ENCODE results near the gene KCMF1. TPM values are rescaled to one million over a fixed set of nuclear protein-coding genes. Genes with fewer than 3 reads are reported as not detected.

The KCMF1 gene
- total and polyA plus RNA-seq, 2 of the 13 experiments (the other 11 are each of a cell fraction or from before 2014, with no cell fraction given) = 62.1 to 116 TPM

DNA sequence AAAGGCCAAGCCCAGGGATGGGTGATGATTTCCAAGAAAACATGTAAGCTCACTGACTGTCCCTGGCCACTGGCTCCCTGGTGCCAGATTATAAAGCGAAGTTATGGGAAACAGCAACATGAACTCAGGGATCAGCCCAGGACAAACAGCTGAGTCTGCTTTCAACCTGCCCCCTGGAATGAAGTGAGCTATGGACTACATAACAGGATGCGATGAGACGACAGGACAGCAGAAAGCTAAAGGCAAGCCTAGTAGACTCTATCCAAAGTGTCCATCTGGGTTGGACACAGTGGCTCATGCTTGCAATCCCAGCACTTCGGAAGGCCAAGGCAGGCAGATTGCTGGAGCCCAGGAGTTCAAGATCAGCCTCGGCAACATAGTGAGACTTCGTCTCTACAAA, 16.6 kb upstream of the KCMF1 start (continued):
- TF ChIP-seq ZNF441 (CRISPR knock-in tag; IDR thresholded peaks at IDR 0.05; ENCODE audit: borderline replicate concordance) (0 out of 2 replicates have a peak, but pooled peaks have one; percentile 12), ZNF44 (CRISPR knock-in tag; IDR thresholded peaks at IDR 0.05) (0 out of 2 replicates have a peak, but pooled peaks have one; percentile 5), ZNF431 (CRISPR knock-in tag; IDR thresholded peaks at IDR 0.05; ENCODE audit: borderline replicate concordance, low read depth) (peak; percentile 75; the same call in 1 of the 2 replicates), ARHGAP35 (CRISPR knock-in tag; IDR thresholded peaks at IDR 0.05; ENCODE audit: borderline replicate concordance) (no peak), ZMAT3 (CRISPR knock-in tag; conservative IDR thresholded peaks at IDR 0.05) (0 out of 2 replicates have a peak, but pooled peaks have one; percentile 20), NR2F6 (IDR thresholded peaks at IDR 0.05) (no peak), NR2F6 (CRISPR knock-in tag; IDR thresholded peaks at IDR 0.05) (peak; percentile 43; the same call in 1 of the 2 replicates), IRX3 (CRISPR knock-in tag; IDR thresholded peaks at IDR 0.05; ENCODE audit: borderline replicate concordance, low read depth) (no peak), MIER3 (CRISPR knock-in tag; IDR thresholded peaks at IDR 0.05; ENCODE audit: borderline replicate concordance) (peak; percentile 32; the same call in 1 of the 2 replicates), DPF2 (CRISPR knock-in tag; IDR thresholded peaks at IDR 0.05; ENCODE audit: borderline replicate concordance, low read depth) (peak; percentile 46; the same call in 1 of the 2 replicates), MED1 (CRISPR knock-in tag; IDR thresholded peaks at IDR 0.05) (peak; percentile 84), ZNF724P (CRISPR knock-in tag; IDR thresholded peaks at IDR 0.05; ENCODE audit: borderline replicate concordance) (no peak), ZNF614 (CRISPR knock-in tag; IDR thresholded peaks at IDR 0.05; ENCODE audit: borderline replicate concordance) (0 out of 2 replicates have a peak, but pooled peaks have one; percentile 54), AKAP8 (CRISPR knock-in tag; IDR thresholded peaks at IDR 0.05) (no peak), EP300 (IDR thresholded peaks at IDR 0.05; ENCODE audit: low read depth in 2 of 2, low read length in 2 of 2) (no peak), EP300 (CRISPR knock-in tag; IDR thresholded peaks at IDR 0.05; ENCODE audit: borderline replicate concordance) (no peak), MTA3 (CRISPR knock-in tag; IDR thresholded peaks at IDR 0.05) (no peak)
- TF ChIP-seq, protein P1, sequence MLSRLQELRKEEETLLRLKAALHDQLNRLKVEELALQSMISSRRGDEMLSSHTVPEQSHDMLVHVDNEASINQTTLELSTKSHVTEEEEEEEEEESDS (CRISPR knock-in tag; IDR thresholded peaks at IDR 0.05; ENCODE audit: borderline replicate concordance) = no peak
- TF ChIP-seq, protein P2, sequence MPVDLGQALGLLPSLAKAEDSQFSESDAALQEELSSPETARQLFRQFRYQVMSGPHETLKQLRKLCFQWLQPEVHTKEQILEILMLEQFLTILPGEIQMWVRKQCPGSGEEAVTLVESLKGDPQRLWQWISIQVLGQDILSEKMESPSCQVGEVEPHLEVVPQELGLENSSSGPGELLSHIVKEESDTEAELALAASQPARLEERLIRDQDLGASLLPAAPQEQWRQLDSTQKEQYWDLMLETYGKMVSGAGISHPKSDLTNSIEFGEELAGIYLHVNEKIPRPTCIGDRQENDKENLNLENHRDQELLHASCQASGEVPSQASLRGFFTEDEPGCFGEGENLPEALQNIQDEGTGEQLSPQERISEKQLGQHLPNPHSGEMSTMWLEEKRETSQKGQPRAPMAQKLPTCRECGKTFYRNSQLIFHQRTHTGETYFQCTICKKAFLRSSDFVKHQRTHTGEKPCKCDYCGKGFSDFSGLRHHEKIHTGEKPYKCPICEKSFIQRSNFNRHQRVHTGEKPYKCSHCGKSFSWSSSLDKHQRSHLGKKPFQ (CRISPR knock-in tag; IDR thresholded peaks at IDR 0.05; ENCODE audit: insufficient replicate concordance) = peak; percentile 38
- TF ChIP-seq, protein P3, sequence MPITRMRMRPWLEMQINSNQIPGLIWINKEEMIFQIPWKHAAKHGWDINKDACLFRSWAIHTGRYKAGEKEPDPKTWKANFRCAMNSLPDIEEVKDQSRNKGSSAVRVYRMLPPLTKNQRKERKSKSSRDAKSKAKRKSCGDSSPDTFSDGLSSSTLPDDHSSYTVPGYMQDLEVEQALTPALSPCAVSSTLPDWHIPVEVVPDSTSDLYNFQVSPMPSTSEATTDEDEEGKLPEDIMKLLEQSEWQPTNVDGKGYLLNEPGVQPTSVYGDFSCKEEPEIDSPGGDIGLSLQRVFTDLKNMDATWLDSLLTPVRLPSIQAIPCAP (CRISPR knock-in tag; IDR thresholded peaks at IDR 0.05; ENCODE audit: low read depth) = no peak
- TF ChIP-seq, protein P4, sequence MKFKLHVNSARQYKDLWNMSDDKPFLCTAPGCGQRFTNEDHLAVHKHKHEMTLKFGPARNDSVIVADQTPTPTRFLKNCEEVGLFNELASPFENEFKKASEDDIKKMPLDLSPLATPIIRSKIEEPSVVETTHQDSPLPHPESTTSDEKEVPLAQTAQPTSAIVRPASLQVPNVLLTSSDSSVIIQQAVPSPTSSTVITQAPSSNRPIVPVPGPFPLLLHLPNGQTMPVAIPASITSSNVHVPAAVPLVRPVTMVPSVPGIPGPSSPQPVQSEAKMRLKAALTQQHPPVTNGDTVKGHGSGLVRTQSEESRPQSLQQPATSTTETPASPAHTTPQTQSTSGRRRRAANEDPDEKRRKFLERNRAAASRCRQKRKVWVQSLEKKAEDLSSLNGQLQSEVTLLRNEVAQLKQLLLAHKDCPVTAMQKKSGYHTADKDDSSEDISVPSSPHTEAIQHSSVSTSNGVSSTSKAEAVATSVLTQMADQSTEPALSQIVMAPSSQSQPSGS (CRISPR knock-in tag; IDR thresholded peaks at IDR 0.05) = no peak
- TF ChIP-seq, protein P5, sequence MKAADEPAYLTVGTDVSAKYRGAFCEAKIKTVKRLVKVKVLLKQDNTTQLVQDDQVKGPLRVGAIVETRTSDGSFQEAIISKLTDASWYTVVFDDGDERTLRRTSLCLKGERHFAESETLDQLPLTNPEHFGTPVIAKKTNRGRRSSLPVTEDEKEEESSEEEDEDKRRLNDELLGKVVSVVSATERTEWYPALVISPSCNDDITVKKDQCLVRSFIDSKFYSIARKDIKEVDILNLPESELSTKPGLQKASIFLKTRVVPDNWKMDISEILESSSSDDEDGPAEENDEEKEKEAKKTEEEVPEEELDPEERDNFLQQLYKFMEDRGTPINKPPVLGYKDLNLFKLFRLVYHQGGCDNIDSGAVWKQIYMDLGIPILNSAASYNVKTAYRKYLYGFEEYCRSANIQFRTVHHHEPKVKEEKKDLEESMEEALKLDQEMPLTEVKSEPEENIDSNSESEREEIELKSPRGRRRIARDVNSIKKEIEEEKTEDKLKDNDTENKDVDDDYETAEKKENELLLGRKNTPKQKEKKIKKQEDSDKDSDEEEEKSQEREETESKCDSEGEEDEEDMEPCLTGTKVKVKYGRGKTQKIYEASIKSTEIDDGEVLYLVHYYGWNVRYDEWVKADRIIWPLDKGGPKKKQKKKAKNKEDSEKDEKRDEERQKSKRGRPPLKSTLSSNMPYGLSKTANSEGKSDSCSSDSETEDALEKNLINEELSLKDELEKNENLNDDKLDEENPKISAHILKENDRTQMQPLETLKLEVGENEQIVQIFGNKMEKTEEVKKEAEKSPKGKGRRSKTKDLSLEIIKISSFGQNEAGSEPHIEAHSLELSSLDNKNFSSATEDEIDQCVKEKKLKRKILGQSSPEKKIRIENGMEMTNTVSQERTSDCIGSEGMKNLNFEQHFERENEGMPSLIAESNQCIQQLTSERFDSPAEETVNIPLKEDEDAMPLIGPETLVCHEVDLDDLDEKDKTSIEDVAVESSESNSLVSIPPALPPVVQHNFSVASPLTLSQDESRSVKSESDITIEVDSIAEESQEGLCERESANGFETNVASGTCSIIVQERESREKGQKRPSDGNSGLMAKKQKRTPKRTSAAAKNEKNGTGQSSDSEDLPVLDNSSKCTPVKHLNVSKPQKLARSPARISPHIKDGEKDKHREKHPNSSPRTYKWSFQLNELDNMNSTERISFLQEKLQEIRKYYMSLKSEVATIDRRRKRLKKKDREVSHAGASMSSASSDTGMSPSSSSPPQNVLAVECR (CRISPR knock-in tag; IDR thresholded peaks at IDR 0.05; ENCODE audit: borderline replicate concordance) = peak; percentile 44; the same call in 1 of the 2 replicates
